Lung (tissue), 12 donors: Measurements from ENCODE around the gene TBC1D22B. TPM values are rescaled to one million over a fixed set of nuclear protein-coding genes. Genes with fewer than 3 reads are reported as not detected.

ENCODE experiments used
- ATAC-seq: fragments of 200-7000 bp; cut with Tn5 transposase; one replicate; pipeline ENCODE4 v1.9.1; 2020; ENCODE audit warnings: moderate number of reproducible peaks; ENCODE audit not compliant: insufficient read depth, low FRiP score
- DNase-seq, 3 donors: peaks; one replicate each; pipeline ENCODE4 v3.0.0-alpha.2; 2013 to 2017
- H3K27ac ChIP-seq, 2 donors: one replicate each; pipeline ENCODE4 v1.5.1; 2013; ENCODE audit warnings: mild to moderate bottlenecking in 2 of 2, moderate library complexity in 2 of 2, control low read depth in 1 of 2, inconsistent platforms in 1 of 2, low read depth in 1 of 2, low read length in 1 of 2
- H3K27me3 ChIP-seq, 3 donors: one replicate each; pipeline ENCODE4 v1.5.1; 2013; ENCODE audit warnings: low read length in 2 of 3; ENCODE audit not compliant: control insufficient read depth in 3 of 3, insufficient read depth in 3 of 3
- H3K36me3 ChIP-seq, 4 donors: one replicate each; pipeline ENCODE4 v1.5.1; 2013; ENCODE audit warnings: low read length in 4 of 4, mild to moderate bottlenecking in 1 of 4, moderate library complexity in 1 of 4; ENCODE audit not compliant: control insufficient read depth in 4 of 4, insufficient read depth in 4 of 4
- H3K4me1 ChIP-seq, 5 donors: one replicate each; pipeline ENCODE4 v1.5.1; 2013; ENCODE audit warnings: low read length in 5 of 5, mild to moderate bottlenecking in 2 of 5, moderate library complexity in 1 of 5; ENCODE audit not compliant: control insufficient read depth in 5 of 5, insufficient read depth in 5 of 5
- H3K4me3 ChIP-seq: one replicate; pipeline ENCODE4 v1.5.1; 2013; ENCODE audit warnings: mild to moderate bottlenecking, control low read depth, moderate library complexity
- H3K9ac ChIP-seq, 2 donors: one replicate each; pipeline ENCODE4 v1.5.1; 2013; ENCODE audit warnings: low read length in 2 of 2, control low read depth in 1 of 2; ENCODE audit not compliant: insufficient read depth in 1 of 2
- H3K9me3 ChIP-seq, 4 donors: one replicate each; pipeline ENCODE4 v1.5.1; 2013; ENCODE audit warnings: low read length in 3 of 4, mild to moderate bottlenecking in 1 of 4, moderate library complexity in 1 of 4; ENCODE audit not compliant: control insufficient read depth in 4 of 4, insufficient read depth in 3 of 4
- WGBS, 2 donors: extraction: QIAGEN DNeasy Blood & Tissue Kit; methylation state at CpG; one replicate each; pipeline ENCODE4 v1.1.7; 2013; 5-methylcytosine and 5-hydroxymethylcytosine counted together
- polyA plus RNA-seq, 2 donors: library from polyadenylated mRNA; stranded (reverse); fragments of 200-250 nt; gene quantifications; one replicate each; pipeline ENCODE4 v1.2.1, GENCODE V29; 2013
- total RNA-seq, 2 donors: library from RNA; depleted of rRNA in 1 of 2; stranded (reverse); fragments of >200 nt in 1 of 2; gene quantifications; one replicate each; pipeline ENCODE4 v1.2.1, GENCODE V29; 2014 to 2021
- TF ChIP-seq, protein P1 (sequence below): IDR thresholded peaks from 2 replicates; pipeline ENCODE4 v1.5.1; 2012; ENCODE audit warnings: mild to moderate bottlenecking; ENCODE audit errors: control extremely low read depth, extremely low read depth
- donor health status: control.
- donor health status: control.
- donor health status: Bipolar disorder and iron deficiency.
- donor health status: healthy.
- donor health status: DM: yes; HTN: yes; CAD: no.

TBC1D22B gene
- total and polyA plus RNA-seq, 4 donors, result 6.8 to 9.7 (median 8.8) TPM

DNA sequence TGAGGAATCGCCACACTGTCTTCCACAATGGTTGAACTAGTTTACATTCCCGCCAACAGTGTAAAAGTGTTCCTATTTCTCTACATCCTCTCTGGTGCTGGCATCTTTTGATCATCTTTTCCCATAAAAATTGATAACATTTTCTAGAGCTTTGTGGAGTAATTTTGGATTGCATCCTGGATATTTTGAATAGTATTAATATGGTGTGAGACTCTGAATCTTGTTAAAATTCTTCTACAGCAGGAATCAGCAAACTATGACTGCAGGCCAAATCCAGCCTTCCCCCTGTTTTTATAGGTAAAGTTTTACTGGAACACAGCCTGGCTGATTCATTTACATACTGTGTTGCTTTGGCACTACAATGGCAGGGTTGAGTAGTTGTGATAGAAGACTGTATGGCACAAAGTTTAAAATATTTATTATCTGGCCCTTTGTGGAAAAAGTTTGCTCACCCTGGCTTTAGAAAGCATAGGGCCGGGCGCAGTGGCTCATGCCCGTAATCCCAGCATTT lies 81.2 kb downstream of the TBC1D22B start:
- no peak overlapping the region for H3K9ac ChIP-seq
- H3K27me3 ChIP-seq, result no peaks in the 10 kb centered on the region
- H3K4me3 ChIP-seq, result no peak overlapping the region
- peak in 1 of 3 donors; percentile 15 for DNase-seq
- WGBS, 2 donors, result 93 to 97% methylated on average over 5 of the region's 5 CpGs
- TF ChIP-seq, protein P1, sequence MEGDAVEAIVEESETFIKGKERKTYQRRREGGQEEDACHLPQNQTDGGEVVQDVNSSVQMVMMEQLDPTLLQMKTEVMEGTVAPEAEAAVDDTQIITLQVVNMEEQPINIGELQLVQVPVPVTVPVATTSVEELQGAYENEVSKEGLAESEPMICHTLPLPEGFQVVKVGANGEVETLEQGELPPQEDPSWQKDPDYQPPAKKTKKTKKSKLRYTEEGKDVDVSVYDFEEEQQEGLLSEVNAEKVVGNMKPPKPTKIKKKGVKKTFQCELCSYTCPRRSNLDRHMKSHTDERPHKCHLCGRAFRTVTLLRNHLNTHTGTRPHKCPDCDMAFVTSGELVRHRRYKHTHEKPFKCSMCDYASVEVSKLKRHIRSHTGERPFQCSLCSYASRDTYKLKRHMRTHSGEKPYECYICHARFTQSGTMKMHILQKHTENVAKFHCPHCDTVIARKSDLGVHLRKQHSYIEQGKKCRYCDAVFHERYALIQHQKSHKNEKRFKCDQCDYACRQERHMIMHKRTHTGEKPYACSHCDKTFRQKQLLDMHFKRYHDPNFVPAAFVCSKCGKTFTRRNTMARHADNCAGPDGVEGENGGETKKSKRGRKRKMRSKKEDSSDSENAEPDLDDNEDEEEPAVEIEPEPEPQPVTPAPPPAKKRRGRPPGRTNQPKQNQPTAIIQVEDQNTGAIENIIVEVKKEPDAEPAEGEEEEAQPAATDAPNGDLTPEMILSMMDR, result no peak
- H3K36me3 ChIP-seq, result peaks cover 0 to 2% (median 0%) of the 10 kb centered on the region in 4 donors
- peaks cover 0 to 6% (median 0%) of the 10 kb centered on the region in 5 donors for H3K4me1 ChIP-seq
- no peaks in the 10 kb centered on the region for H3K9me3 ChIP-seq
- ATAC-seq, result no peak
- no peak overlapping the region for H3K27ac ChIP-seq

DNA sequence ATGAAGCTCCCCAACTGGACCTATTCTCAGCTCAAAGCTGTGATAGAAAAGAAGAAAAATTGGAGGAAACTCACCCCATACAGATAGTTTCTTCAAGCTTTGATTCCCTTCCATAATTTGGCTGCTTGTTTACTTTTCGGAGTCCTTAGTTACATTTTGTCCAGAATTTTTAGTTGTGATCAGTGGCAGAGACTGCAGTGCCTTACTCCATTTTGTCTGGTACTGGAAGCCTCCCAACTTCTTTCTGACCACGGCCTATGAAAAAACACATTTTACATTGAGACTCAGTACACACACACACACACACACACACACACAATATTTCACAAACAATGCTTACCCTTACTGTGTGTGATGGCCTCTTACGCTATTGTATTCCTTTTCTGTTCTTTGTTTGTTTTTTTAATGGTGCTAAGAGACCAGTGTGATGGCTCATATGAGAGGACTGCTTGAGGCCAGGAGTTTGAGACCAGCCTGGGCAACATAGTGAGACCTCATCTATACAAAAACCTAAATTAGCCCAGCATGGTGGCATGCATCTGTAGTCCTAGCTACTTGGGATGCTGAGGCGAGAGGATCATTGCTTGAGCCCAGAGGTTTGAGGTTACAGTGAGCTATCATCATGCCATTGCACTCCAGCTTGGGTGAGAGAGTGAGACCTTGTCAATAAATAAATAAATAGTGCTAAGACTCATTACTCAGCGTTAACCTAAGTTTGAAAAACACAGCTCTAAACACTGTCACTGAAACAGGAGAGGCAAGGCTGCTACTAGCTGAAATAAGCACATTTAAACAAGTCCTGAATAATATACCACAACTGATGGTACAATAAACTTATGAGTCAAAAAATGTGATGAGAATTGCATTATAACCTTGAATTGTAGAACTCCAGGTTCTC lies 82.4 kb downstream of the TBC1D22B start:
- TF ChIP-seq, protein P1, result no peak
- Histone ChIP-seq H3K4me1 (peaks cover 0 to 6% (median 0%) of the 10 kb centered on the region in 5 donors), H3K9me3 (no peaks in the 10 kb centered on the region), H3K27me3 (no peaks in the 10 kb centered on the region), H3K27ac (no peak overlapping the region), H3K36me3 (no peaks in the 10 kb centered on the region), H3K9ac (no peak overlapping the region), H3K4me3 (no peak overlapping the region)
- 84 to 87% methylated on average over 5 of the region's 5 CpGs for WGBS, 2 donors
- DNase-seq (peak; percentile 36 to 79 (median 73)), ATAC-seq (no peak)

DNA sequence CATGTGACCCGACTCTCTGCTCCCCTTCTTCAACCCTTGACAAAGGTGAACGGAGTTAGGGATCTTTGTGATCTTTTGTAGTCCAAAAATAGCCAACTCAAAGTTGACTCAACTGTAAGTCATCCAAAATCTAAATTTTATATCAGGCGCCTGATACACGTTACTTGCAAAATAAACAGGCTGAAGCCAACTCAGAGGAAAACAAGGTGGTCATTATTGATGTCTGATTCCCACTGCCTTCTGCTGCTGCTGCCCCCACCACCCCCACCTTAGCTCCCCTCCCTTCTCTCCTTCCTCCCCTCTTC lies 83.0 kb downstream of the TBC1D22B start:
- no peaks in the 10 kb centered on the region for H3K9me3 ChIP-seq
- 88 to 91% methylated on average over 4 of the region's 4 CpGs for WGBS, 2 donors
- no peaks in the 10 kb centered on the region for H3K36me3 ChIP-seq
- H3K27ac ChIP-seq, result no peak overlapping the region
- no peak overlapping the region for H3K4me3 ChIP-seq
- ATAC-seq (no peak), DNase-seq (no peak)
- peaks cover 0 to 6% (median 0%) of the 10 kb centered on the region in 5 donors for H3K4me1 ChIP-seq
- no peak overlapping the region for H3K9ac ChIP-seq
- TF ChIP-seq, protein P1, result no peak
- H3K27me3 ChIP-seq, result no peaks in the 10 kb centered on the region
